SU-DHL-6 (cell line): Measurements from ENCODE around the gene TMEM62.

Source experiments
- CTCF ChIP-seq: fragments of 200-600 bp; sonication (generic); IDR thresholded peaks from one replicate; pipeline ENCODE4 v1.5.1; 2017; ENCODE audit warnings: antibody characterized with exemption, mild to moderate bottlenecking, low read length, moderate library complexity; ENCODE audit not compliant: insufficient read depth, poor library complexity, severe bottlenecking
- EZH2phosphoT487 ChIP-seq: fragments of 200-600 bp; sonication (generic), shearing (Covaris generic); conservative IDR thresholded peaks from 2 replicates; pipeline ENCODE4 v1.6.1; 2018; ENCODE audit warnings: mild to moderate bottlenecking, antibody characterized with exemption, low read length, moderate library complexity, mixed read lengths

GRCh38 chr15:43184407-43185124 is 51.2 kb downstream of the TMEM62 start:
- no peak for TF ChIP-seq EZH2phosphoT487
- TF ChIP-seq CTCF = no peak
